Trophoblast cell (in vitro differentiated cells and primary cell): ENCODE measurements around the gene LRP4.

ENCODE experiments used
- DNase-seq, 2 donors: peaks; one replicate each; pipeline ENCODE4 v3.0.0-alpha.2; 2016
- H2AFZ ChIP-seq: 2 replicates; pipeline ENCODE4 v1.6.1; 2013; ENCODE audit warnings: low read length, moderate library complexity, mild to moderate bottlenecking; ENCODE audit not compliant: insufficient read depth, poor library complexity
- H2AK5ac ChIP-seq: 2 replicates; pipeline ENCODE4 v1.6.1; 2013; ENCODE audit warnings: mild to moderate bottlenecking, low read length
- H2BK120ac ChIP-seq: 2 replicates; pipeline ENCODE4 v1.6.1; 2013; ENCODE audit warnings: low read length, mild to moderate bottlenecking, moderate library complexity; ENCODE audit not compliant: insufficient read depth, poor library complexity
- H2BK12ac ChIP-seq: 2 replicates; pipeline ENCODE4 v1.6.1; 2013; ENCODE audit warnings: mild to moderate bottlenecking, low read length, moderate library complexity
- H2BK5ac ChIP-seq: 2 replicates; pipeline ENCODE4 v1.6.1; 2013; ENCODE audit warnings: low read length, low read depth, moderate library complexity, mild to moderate bottlenecking; ENCODE audit not compliant: poor library complexity
- H3K14ac ChIP-seq: 2 replicates; pipeline ENCODE4 v1.6.1; 2013; ENCODE audit warnings: mild to moderate bottlenecking, low read length
- H3K18ac ChIP-seq: 2 replicates; pipeline ENCODE4 v1.6.1; 2013; ENCODE audit warnings: mild to moderate bottlenecking, low read length
- H3K23ac ChIP-seq: 2 replicates; pipeline ENCODE4 v1.6.1; 2013; ENCODE audit warnings: low read length
- H3K27ac ChIP-seq: 2 replicates; pipeline ENCODE4 v1.5.1; 2013; ENCODE audit warnings: low read depth, mild to moderate bottlenecking, inconsistent platforms, low read length, moderate library complexity
- H3K27me3 ChIP-seq: 2 replicates; pipeline ENCODE4 v1.6.1; 2013; ENCODE audit warnings: inconsistent platforms, mild to moderate bottlenecking, low read length, moderate library complexity; ENCODE audit not compliant: insufficient read depth
- H3K36me3 ChIP-seq, 2 experiments: 1 replicate in 1 of 2; 2 replicates in 1 of 2; pipeline ENCODE4 v1.6.1; 2013; ENCODE audit warnings: low read length in 2 of 2, mild to moderate bottlenecking in 2 of 2, moderate library complexity in 1 of 2; ENCODE audit not compliant: insufficient read depth in 2 of 2, control insufficient read depth in 1 of 2
- H3K4ac ChIP-seq: 2 replicates; pipeline ENCODE4 v1.6.1; 2013; ENCODE audit warnings: low read depth, mild to moderate bottlenecking, low read length, moderate library complexity
- H3K4me1 ChIP-seq, 2 experiments: 1 replicate in 1 of 2; 2 replicates in 1 of 2; pipeline ENCODE4 v1.6.1; 2013; ENCODE audit warnings: low read length in 2 of 2, mild to moderate bottlenecking in 2 of 2, moderate library complexity in 1 of 2; ENCODE audit not compliant: insufficient read depth in 2 of 2, control insufficient read depth in 1 of 2
- H3K4me2 ChIP-seq: 2 replicates; pipeline ENCODE4 v1.6.1; 2013; ENCODE audit warnings: inconsistent platforms, mild to moderate bottlenecking, low read length, moderate library complexity
- H3K4me3 ChIP-seq: 2 replicates; pipeline ENCODE4 v1.5.1; 2013; ENCODE audit warnings: mild to moderate bottlenecking, low read depth, low read length, inconsistent platforms
- H3K79me1 ChIP-seq: one replicate; pipeline ENCODE4 v1.6.1; 2013; ENCODE audit warnings: low read length
- H3K79me2 ChIP-seq: 2 replicates; pipeline ENCODE4 v1.6.1; 2013; ENCODE audit warnings: low read length, mild to moderate bottlenecking; ENCODE audit not compliant: control insufficient read depth, insufficient read depth, poor library complexity
- H3K9ac ChIP-seq: 2 replicates; pipeline ENCODE4 v1.6.1; 2013; ENCODE audit warnings: mild to moderate bottlenecking, low read length
- H3K9me3 ChIP-seq: 2 replicates; pipeline ENCODE4 v1.6.1; 2013; ENCODE audit warnings: low read depth, mild to moderate bottlenecking, control low read depth, inconsistent platforms, low read length; ENCODE audit not compliant: insufficient read depth
- H4K12ac ChIP-seq: 2 replicates; pipeline ENCODE4 v1.6.1; 2013; ENCODE audit warnings: low read depth, mild to moderate bottlenecking, low read length, moderate library complexity
- H4K8ac ChIP-seq: 2 replicates; pipeline ENCODE4 v1.6.1; 2013; ENCODE audit warnings: low read depth, mild to moderate bottlenecking, low read length, moderate library complexity
- H4K91ac ChIP-seq: one replicate; pipeline ENCODE4 v1.6.1; 2013; ENCODE audit warnings: low read depth, mild to moderate bottlenecking, low read length, moderate library complexity
- WGBS: extraction: QIAGEN DNeasy Blood & Tissue Kit; methylation state at CpG from one replicate; pipeline ENCODE4 v1.1.7; 2013; ENCODE audit warnings: missing lambda C conversion rate; ENCODE audit not compliant: insufficient read length, insufficient coverage; ENCODE audit errors: extremely low coverage; 5-methylcytosine and 5-hydroxymethylcytosine counted together

LRP4 gene

DNA sequence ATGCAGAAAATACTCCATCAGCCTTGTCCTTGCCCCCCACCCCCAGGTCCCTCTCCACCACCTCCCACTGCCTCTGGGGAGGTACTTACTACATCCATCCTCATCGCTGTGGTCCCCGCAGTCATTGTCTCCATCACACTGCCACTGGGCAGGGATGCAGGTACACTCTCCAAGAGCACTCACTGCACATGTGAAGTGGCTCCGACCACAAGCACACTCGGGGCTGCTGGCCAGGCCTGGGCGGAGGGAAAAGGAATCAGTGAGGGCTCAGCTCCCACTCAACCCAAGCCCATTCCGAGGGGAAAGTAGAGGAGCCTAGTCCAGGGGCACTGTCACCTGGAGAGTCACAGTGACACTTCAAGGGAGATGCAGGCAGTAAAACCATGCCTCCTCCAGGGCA is 15.7 kb downstream of the LRP4 start:
- WGBS: no CpG with 5 or more reads among the region's 6 CpGs

GRCh38 chr11:46901156-46901555 is 17.2 kb downstream of the LRP4 start:
- no peak overlapping the region for H3K27ac ChIP-seq
- H2BK12ac ChIP-seq: no peak overlapping the region
- H4K12ac ChIP-seq: no peak overlapping the region
- H2AK5ac ChIP-seq: no peak overlapping the region
- H4K8ac ChIP-seq: no peak overlapping the region
- no peak overlapping the region for H3K4me2 ChIP-seq
- no peak overlapping the region for H3K9ac ChIP-seq
- no peak overlapping the region for H2BK5ac ChIP-seq
- H4K91ac ChIP-seq: no peak overlapping the region
- peaks cover 3% of the 10 kb centered on the region for H3K9me3 ChIP-seq
- DNase-seq: peak in 1 of 2 donors; percentile 28
- no peak overlapping the region for H2AFZ ChIP-seq
- H3K14ac ChIP-seq: no peak overlapping the region
- no peak overlapping the region for H2BK120ac ChIP-seq
- peaks cover 0 to 3% of the 10 kb centered on the region in 2 experiments for H3K36me3 ChIP-seq
- H3K18ac ChIP-seq: no peak overlapping the region
- peaks cover 6% of the 10 kb centered on the region for H3K79me1 ChIP-seq
- peaks cover 21 to 27% of the 10 kb centered on the region in 2 experiments for H3K4me1 ChIP-seq
- WGBS: no CpG with 5 or more reads among the region's 3 CpGs
- no peaks in the 10 kb centered on the region for H3K79me2 ChIP-seq
- no peak overlapping the region for H3K4me3 ChIP-seq
- no peak overlapping the region for H3K23ac ChIP-seq
- no peak overlapping the region for H3K4ac ChIP-seq
- no peaks in the 10 kb centered on the region for H3K27me3 ChIP-seq

More for the DNA sequence above, 15.7 kb downstream of the LRP4 start:
- no peak overlapping the region for H3K4me3 ChIP-seq
- H3K9ac ChIP-seq: no peak overlapping the region
- H3K4ac ChIP-seq: no peak overlapping the region
- H2BK5ac ChIP-seq: no peak overlapping the region
- H2AFZ ChIP-seq: no peak overlapping the region
- peaks cover 3% of the 10 kb centered on the region for H3K9me3 ChIP-seq
- peaks cover 4% of the 10 kb centered on the region for H3K79me1 ChIP-seq
- no peak overlapping the region for H3K14ac ChIP-seq
- no peak overlapping the region for H3K23ac ChIP-seq
- H3K27me3 ChIP-seq: no peaks in the 10 kb centered on the region
- no peak overlapping the region for H2BK120ac ChIP-seq
- H3K79me2 ChIP-seq: no peaks in the 10 kb centered on the region
- no peak overlapping the region for H2AK5ac ChIP-seq
- H3K4me2 ChIP-seq: no peak overlapping the region
- no peak overlapping the region for H4K12ac ChIP-seq
- peaks cover 19 to 24% of the 10 kb centered on the region in 2 experiments for H3K4me1 ChIP-seq
- no peak overlapping the region for H2BK12ac ChIP-seq
- H4K8ac ChIP-seq: no peak overlapping the region
- no peak overlapping the region for H4K91ac ChIP-seq
- H3K27ac ChIP-seq: no peak overlapping the region
- peaks cover 0 to 3% of the 10 kb centered on the region in 2 experiments for H3K36me3 ChIP-seq
- no peak overlapping the region for H3K18ac ChIP-seq
- DNase-seq: no peak

GRCh38 chr11:46900091-46900746 is 18.1 kb downstream of the LRP4 start:
- H2BK120ac ChIP-seq: no peak overlapping the region
- no peak overlapping the region for H2AFZ ChIP-seq
- H3K23ac ChIP-seq: no peak overlapping the region
- H2BK5ac ChIP-seq: no peak overlapping the region
- H4K8ac ChIP-seq: no peak overlapping the region
- H3K4ac ChIP-seq: no peak overlapping the region
- H3K36me3 ChIP-seq: peaks cover 7 to 10% of the 10 kb centered on the region in 2 experiments
- no peak overlapping the region for H3K27ac ChIP-seq
- H3K9me3 ChIP-seq: peaks cover 4% of the 10 kb centered on the region
- H2AK5ac ChIP-seq: no peak overlapping the region
- no peak overlapping the region for H4K12ac ChIP-seq
- peak; percentile 53 to 65 for DNase-seq
- H3K79me1 ChIP-seq: peaks cover 12% of the 10 kb centered on the region
- H3K4me3 ChIP-seq: no peak overlapping the region
- H3K27me3 ChIP-seq: no peaks in the 10 kb centered on the region
- no peak overlapping the region for H3K18ac ChIP-seq
- peaks cover 24 to 32% of the 10 kb centered on the region in 2 experiments for H3K4me1 ChIP-seq
- WGBS: no CpG with 5 or more reads among the region's 13 CpGs
- H3K9ac ChIP-seq: no peak overlapping the region
- no peak overlapping the region for H2BK12ac ChIP-seq
- H3K79me2 ChIP-seq: no peaks in the 10 kb centered on the region
- no peak overlapping the region for H3K14ac ChIP-seq
- H4K91ac ChIP-seq: no peak overlapping the region
- no peak overlapping the region for H3K4me2 ChIP-seq

- peak overlapping the region; percentile 52 for H2BK12ac ChIP-seq
- H3K4me2 ChIP-seq: no peak overlapping the region
- H4K91ac ChIP-seq: no peak overlapping the region
- H3K18ac ChIP-seq: peak overlapping the region; percentile 16
- peak overlapping the region; percentile 20 for H3K14ac ChIP-seq
- H3K27ac ChIP-seq: no peak overlapping the region
- H4K8ac ChIP-seq: no peak overlapping the region
- no peak overlapping the region for H2BK120ac ChIP-seq
- H3K9me3 ChIP-seq: peaks cover 4% of the 10 kb centered on the region
- H3K4me1 ChIP-seq: peaks cover 24 to 32% of the 10 kb centered on the region in 2 experiments
- no CpG with 5 or more reads among the region's 13 CpGs for WGBS
- no peaks in the 10 kb centered on the region for H3K79me2 ChIP-seq
- H3K79me1 ChIP-seq: peaks cover 12% of the 10 kb centered on the region
- no peak overlapping the region for H2AFZ ChIP-seq
- peaks cover 12 to 14% of the 10 kb centered on the region in 2 experiments for H3K36me3 ChIP-seq
- H3K4me3 ChIP-seq: no peak overlapping the region
- H3K23ac ChIP-seq: no peak overlapping the region
- no peak for DNase-seq
- peak overlapping the region; percentile 49 for H3K9ac ChIP-seq
- no peak overlapping the region for H4K12ac ChIP-seq
- H3K4ac ChIP-seq: no peak overlapping the region
- H2BK5ac ChIP-seq: no peak overlapping the region
- peak overlapping the region; percentile 27 for H2AK5ac ChIP-seq
- H3K27me3 ChIP-seq: no peaks in the 10 kb centered on the region
Observed at GRCh38 chr11:46899501-46900025, 18.8 kb downstream of the LRP4 start.
